ENCODE results near the gene D2HGDH. TPM values are rescaled to one million over a fixed set of nuclear protein-coding genes. Genes with fewer than 3 reads are reported as not detected.
"Not testable (repeated sequence)": the region's sequence is repeated elsewhere in the genome, so short reads cannot be mapped to it uniquely, and the experiment has no call there.

The D2HGDH gene
- total RNA-seq, 1 donor, result 13.4 TPM

DNA sequence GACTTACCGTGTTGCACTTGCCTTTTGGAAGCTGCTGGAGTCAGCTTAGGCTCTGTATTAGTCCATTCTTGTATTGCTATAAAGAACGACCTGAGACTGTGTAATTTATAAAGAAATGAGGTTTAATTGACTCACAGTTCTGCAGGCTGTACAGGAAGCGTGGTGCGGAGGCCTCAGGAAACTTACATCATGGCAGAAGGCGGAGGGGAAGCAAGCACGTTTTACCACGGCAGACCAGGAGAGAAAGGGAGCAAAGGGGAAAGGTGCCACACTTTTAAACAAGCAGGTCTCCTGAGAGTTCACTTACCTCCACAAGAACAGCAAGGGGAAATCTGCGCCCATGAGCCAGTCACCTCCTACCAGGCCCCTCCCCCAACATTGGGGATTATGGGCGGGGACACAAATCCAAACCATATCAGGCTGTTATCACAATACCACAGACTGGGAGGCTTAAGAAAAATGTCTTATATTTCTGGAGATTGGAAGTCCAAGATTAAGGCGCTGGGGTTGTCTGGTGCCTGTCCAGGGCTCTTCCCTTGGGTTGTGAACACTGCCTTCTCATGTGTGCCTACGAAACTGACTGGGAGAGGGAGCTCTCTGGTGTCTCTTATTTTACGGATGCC, 3.6 kb upstream of the D2HGDH start:
- TF ChIP-seq, protein P1, sequence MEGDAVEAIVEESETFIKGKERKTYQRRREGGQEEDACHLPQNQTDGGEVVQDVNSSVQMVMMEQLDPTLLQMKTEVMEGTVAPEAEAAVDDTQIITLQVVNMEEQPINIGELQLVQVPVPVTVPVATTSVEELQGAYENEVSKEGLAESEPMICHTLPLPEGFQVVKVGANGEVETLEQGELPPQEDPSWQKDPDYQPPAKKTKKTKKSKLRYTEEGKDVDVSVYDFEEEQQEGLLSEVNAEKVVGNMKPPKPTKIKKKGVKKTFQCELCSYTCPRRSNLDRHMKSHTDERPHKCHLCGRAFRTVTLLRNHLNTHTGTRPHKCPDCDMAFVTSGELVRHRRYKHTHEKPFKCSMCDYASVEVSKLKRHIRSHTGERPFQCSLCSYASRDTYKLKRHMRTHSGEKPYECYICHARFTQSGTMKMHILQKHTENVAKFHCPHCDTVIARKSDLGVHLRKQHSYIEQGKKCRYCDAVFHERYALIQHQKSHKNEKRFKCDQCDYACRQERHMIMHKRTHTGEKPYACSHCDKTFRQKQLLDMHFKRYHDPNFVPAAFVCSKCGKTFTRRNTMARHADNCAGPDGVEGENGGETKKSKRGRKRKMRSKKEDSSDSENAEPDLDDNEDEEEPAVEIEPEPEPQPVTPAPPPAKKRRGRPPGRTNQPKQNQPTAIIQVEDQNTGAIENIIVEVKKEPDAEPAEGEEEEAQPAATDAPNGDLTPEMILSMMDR (IDR thresholded peaks at IDR 0.05; ENCODE audit: insufficient read depth, low read depth, low read length), result no peak
- no peak overlapping the region for H3K4me3 ChIP-seq (ENCODE audit: low read depth, low read length)
- DNase-seq (ENCODE audit: low read depth), result peak; percentile 3

DNA sequence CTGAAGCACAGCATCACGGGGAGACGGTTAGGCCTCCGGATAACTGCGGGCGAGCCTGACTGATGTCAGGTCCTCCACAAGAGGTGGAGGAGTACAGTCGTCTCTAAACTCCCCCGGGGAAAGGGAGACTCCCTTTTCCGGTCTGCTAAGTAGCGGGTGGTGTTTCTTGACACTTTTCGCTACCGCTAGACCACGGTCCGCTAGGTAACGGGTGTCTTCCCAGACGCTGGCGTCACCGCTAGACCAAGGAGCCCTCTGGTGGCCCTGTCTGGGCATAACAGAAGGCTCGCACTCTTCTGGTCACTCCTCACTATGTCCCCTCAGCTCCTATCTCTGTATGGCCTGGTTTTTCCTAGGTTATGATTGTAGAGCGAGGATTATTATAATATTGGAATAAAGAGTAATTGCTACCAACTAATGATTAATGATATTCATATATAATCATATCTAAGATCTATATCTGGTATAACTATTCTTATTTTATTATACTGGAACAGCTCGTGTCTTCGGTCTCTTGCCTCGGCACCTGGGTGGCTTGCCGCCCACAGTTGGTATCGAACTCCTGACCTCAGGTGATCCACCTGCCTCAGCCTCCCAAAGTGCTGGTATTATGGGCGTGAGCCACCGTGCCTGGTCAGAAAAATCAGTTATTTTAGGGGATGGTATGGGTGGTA, 1.8 kb upstream of the D2HGDH start:
- DNase-seq (ENCODE audit: low read depth), result peak; percentile 51
- TF ChIP-seq, protein P1 (IDR thresholded peaks at IDR 0.05; ENCODE audit: insufficient read depth, low read depth, low read length), result peak; percentile 49
- not testable (repeated sequence) for H3K4me3 ChIP-seq (ENCODE audit: low read depth, low read length)

DNA sequence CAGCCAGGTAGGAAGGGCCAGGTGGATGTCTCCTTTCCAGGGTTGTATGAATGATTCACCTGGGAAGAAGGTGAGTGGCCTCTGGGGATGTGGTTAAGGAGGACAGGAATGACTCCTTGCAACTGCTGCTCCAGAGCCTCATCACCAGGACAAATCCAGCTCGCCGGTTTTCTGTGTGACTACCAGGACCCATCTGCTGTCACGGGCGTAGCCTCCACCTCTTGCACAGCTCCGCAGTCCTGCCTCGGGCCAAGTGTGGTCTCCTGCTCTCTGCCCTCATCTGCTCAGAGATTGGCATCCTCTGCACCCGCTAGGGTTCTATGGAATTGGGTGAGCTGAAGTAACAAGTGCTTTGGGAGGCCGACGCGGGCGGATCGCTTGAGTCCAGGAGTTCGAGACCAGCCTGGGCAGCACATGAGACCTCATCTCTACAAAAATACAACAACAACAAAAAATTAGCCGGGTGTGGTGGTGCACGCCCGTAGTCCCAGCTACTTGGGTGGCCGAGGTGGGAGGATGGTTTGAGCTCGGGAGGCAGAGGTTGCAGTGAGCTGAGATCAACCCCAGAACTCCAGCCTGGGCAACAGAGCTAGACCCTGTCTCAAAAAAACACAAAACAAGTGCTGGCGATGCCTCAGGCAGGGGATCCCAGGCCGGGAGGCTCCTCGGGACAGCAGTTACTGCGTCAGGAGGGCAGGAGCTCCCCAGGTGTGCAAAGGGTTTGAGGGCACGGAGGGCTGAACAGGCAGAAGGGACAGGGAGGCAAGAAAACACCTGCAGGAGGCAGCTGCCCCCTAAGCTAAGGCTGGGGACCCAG, 831 bp upstream of the D2HGDH start:
- H3K4me3 ChIP-seq (ENCODE audit: low read depth, low read length), result peak overlapping the region; percentile 55
- DNase-seq (ENCODE audit: low read depth), result no peak
- TF ChIP-seq, protein P1 (IDR thresholded peaks at IDR 0.05; ENCODE audit: insufficient read depth, low read depth, low read length), result no peak

DNA sequence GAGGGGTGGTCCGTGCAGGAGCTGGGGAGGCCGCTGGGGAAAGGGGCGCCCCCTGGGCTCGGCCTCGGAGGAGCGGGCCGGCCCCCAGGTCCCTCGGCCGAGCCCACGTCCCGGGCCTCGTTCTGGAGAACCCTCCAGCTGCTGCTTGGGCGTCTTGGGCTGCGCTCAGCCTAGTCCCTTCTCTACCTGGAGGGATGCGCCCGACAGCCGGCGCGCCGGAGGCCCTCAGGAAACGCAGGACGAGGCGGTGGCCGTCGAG, 293 bp upstream of the D2HGDH start:
- TF ChIP-seq, protein P1 (IDR thresholded peaks at IDR 0.05; ENCODE audit: insufficient read depth, low read depth, low read length), result no peak
- H3K4me3 ChIP-seq (ENCODE audit: low read depth, low read length), result peak overlapping the region; percentile 55
- DNase-seq (ENCODE audit: low read depth), result no peak

DNA sequence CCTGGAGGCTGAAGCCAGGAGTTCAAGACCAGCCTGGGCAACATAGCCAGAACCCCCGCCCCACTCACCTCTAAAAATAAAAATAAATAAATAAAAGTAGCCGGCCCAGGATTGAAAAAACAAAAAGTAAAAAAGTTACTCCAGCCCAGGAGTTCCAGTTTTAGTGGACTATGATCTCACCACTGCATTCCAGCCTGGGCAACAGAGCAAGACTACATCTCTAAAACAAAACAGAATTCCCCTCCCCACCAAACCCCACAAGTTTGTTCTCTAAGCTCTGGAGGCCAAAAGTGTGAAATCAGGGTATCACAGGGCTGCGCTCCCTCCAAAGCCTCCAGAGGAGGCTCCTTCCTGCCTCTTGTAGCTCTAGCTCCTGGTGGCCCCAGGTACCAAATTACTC, 1.7 kb downstream of the D2HGDH start:
- TF ChIP-seq, protein P1 (IDR thresholded peaks at IDR 0.05; ENCODE audit: insufficient read depth, low read depth, low read length), result no peak
- DNase-seq (ENCODE audit: low read depth), result no peak

DNA sequence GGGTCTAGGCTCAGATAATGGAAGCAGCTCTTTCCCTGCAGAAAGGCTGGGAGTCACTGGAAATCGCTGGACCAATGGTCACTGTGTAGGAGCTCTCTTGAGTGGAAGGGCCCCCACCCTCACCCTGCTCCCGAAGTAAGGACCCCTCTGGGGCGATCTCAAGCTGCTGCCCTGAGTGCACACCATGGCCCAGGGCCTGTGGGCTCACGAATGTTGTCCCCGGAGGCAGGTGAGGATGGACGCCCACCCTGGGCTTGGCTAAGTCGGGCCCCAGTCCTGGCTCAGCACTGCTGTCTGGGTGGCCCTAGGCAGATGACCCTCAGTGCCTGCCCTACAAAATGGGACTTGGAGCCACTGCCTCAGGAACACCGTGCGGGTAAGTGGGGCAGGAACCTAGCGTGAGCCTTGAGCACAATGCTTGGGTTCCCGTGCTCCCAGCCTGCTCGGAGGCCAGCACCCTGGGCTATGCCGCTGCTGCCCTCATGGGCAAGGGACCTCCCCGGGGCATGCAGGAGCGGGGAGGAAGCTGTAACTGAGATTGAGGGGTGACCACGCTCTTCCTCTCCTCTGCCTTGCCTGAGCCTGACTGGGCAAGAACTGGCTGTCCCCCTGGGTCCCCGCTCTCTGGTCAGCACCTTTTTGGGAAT, 3.7 kb downstream of the D2HGDH start:
- no peak overlapping the region for H3K4me3 ChIP-seq (ENCODE audit: low read depth, low read length)
- TF ChIP-seq, protein P1 (IDR thresholded peaks at IDR 0.05; ENCODE audit: insufficient read depth, low read depth, low read length), result no peak
- no peak for DNase-seq (ENCODE audit: low read depth)

More for the DNA sequence above, 1.7 kb downstream of the D2HGDH start:
- no peak overlapping the region for H3K4me3 ChIP-seq (ENCODE audit: low read depth, low read length)
